ENCODE data around the gene SUMF2. TPM values are rescaled to one million over a fixed set of nuclear protein-coding genes. Genes with fewer than 3 reads are reported as not detected.

The SUMF2 gene
- total RNA-seq, 1 experiment from 2014 or later: 99.6 TPM

DNA sequence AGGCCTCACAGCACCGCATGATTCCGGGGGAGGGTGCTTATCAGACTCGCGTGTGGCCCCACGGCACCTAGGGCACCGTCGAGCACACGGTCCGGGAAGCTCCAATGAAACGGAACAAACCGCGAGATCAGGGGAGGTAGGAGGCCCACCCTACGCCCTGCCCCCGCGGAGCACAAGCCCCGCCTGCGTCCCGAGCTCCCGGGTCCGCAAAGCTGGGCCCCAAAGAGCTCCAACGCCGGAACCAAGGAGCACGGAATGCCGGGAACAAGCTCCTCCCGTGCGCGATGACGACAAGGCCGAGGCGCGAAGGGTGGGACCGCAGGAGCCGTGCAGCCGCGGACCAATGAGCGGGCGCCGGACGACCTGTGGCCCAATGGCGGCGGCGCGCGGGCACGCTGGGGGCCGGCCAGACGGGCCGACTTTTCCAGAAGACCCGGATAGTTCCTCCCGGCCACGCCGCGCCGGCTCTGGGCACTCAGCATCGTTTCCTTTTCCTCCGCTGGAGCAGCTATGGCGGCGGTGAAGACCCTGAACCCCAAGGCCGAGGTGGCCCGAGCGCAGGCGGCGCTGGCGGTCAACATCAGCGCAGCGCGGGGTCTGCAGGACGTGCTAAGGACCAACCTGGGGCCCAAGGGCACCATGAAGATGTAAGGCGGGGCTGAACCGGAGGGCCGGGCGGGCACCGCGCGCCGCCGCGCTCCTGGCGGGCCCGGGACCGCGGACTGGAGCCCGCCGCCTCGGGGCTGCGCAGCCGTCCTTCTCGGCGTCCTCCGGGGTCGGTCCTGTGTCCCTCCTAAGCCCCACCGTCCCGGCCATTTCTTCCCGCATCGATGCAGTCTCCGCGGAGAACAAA, 12.5 kb upstream of the SUMF2 start, which contains the start of the genes CCT6A and PSPH (continued):
- TF ChIP-seq CREM (CRISPR knock-in tag; IDR thresholded peaks at IDR 0.05): peak; percentile 68
- no peak for TF ChIP-seq IRF2 (CRISPR knock-in tag; IDR thresholded peaks at IDR 0.05; ENCODE audit: borderline replicate concordance, low read depth)
- TF ChIP-seq NR1H2 (CRISPR knock-in tag; IDR thresholded peaks at IDR 0.05): no peak
- peak; percentile 81; the same call in 1 of the 2 replicates for TF ChIP-seq FOXK1 (CRISPR knock-in tag; IDR thresholded peaks at IDR 0.05)
- TF ChIP-seq, protein P1, sequence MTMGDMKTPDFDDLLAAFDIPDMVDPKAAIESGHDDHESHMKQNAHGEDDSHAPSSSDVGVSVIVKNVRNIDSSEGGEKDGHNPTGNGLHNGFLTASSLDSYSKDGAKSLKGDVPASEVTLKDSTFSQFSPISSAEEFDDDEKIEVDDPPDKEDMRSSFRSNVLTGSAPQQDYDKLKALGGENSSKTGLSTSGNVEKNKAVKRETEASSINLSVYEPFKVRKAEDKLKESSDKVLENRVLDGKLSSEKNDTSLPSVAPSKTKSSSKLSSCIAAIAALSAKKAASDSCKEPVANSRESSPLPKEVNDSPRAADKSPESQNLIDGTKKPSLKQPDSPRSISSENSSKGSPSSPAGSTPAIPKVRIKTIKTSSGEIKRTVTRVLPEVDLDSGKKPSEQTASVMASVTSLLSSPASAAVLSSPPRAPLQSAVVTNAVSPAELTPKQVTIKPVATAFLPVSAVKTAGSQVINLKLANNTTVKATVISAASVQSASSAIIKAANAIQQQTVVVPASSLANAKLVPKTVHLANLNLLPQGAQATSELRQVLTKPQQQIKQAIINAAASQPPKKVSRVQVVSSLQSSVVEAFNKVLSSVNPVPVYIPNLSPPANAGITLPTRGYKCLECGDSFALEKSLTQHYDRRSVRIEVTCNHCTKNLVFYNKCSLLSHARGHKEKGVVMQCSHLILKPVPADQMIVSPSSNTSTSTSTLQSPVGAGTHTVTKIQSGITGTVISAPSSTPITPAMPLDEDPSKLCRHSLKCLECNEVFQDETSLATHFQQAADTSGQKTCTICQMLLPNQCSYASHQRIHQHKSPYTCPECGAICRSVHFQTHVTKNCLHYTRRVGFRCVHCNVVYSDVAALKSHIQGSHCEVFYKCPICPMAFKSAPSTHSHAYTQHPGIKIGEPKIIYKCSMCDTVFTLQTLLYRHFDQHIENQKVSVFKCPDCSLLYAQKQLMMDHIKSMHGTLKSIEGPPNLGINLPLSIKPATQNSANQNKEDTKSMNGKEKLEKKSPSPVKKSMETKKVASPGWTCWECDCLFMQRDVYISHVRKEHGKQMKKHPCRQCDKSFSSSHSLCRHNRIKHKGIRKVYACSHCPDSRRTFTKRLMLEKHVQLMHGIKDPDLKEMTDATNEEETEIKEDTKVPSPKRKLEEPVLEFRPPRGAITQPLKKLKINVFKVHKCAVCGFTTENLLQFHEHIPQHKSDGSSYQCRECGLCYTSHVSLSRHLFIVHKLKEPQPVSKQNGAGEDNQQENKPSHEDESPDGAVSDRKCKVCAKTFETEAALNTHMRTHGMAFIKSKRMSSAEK (CRISPR knock-in tag; IDR thresholded peaks at IDR 0.05; ENCODE audit: borderline replicate concordance): no peak
- TF ChIP-seq, protein P2, sequence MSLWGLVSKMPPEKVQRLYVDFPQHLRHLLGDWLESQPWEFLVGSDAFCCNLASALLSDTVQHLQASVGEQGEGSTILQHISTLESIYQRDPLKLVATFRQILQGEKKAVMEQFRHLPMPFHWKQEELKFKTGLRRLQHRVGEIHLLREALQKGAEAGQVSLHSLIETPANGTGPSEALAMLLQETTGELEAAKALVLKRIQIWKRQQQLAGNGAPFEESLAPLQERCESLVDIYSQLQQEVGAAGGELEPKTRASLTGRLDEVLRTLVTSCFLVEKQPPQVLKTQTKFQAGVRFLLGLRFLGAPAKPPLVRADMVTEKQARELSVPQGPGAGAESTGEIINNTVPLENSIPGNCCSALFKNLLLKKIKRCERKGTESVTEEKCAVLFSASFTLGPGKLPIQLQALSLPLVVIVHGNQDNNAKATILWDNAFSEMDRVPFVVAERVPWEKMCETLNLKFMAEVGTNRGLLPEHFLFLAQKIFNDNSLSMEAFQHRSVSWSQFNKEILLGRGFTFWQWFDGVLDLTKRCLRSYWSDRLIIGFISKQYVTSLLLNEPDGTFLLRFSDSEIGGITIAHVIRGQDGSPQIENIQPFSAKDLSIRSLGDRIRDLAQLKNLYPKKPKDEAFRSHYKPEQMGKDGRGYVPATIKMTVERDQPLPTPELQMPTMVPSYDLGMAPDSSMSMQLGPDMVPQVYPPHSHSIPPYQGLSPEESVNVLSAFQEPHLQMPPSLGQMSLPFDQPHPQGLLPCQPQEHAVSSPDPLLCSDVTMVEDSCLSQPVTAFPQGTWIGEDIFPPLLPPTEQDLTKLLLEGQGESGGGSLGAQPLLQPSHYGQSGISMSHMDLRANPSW (CRISPR knock-in tag; conservative IDR thresholded peaks at IDR 0.05; ENCODE audit: low read depth): no peak
- TF ChIP-seq, protein P3, sequence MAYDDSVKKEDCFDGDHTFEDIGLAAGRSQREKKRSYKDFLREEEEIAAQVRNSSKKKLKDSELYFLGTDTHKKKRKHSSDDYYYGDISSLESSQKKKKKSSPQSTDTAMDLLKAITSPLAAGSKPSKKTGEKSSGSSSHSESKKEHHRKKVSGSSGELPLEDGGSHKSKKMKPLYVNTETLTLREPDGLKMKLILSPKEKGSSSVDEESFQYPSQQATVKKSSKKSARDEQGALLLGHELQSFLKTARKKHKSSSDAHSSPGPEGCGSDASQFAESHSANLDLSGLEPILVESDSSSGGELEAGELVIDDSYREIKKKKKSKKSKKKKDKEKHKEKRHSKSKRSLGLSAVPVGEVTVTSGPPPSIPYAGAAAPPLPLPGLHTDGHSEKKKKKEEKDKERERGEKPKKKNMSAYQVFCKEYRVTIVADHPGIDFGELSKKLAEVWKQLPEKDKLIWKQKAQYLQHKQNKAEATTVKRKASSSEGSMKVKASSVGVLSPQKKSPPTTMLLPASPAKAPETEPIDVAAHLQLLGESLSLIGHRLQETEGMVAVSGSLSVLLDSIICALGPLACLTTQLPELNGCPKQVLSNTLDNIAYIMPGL (CRISPR knock-in tag; IDR thresholded peaks at IDR 0.05): peak; percentile 84
- TF ChIP-seq, protein P4, sequence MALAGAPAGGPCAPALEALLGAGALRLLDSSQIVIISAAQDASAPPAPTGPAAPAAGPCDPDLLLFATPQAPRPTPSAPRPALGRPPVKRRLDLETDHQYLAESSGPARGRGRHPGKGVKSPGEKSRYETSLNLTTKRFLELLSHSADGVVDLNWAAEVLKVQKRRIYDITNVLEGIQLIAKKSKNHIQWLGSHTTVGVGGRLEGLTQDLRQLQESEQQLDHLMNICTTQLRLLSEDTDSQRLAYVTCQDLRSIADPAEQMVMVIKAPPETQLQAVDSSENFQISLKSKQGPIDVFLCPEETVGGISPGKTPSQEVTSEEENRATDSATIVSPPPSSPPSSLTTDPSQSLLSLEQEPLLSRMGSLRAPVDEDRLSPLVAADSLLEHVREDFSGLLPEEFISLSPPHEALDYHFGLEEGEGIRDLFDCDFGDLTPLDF (CRISPR knock-in tag; IDR thresholded peaks at IDR 0.05): no peak
- no peak for TF ChIP-seq ZNF263 (CRISPR knock-in tag; IDR thresholded peaks at IDR 0.05; ENCODE audit: low read depth)
- TF ChIP-seq TEAD4 (CRISPR knock-in tag; IDR thresholded peaks at IDR 0.05): no peak
- 0 out of 2 replicates have a peak, but pooled peaks have one; percentile 49 for TF ChIP-seq TP53 (CRISPR knock-in tag; IDR thresholded peaks at IDR 0.05)
- TF ChIP-seq, protein P5, sequence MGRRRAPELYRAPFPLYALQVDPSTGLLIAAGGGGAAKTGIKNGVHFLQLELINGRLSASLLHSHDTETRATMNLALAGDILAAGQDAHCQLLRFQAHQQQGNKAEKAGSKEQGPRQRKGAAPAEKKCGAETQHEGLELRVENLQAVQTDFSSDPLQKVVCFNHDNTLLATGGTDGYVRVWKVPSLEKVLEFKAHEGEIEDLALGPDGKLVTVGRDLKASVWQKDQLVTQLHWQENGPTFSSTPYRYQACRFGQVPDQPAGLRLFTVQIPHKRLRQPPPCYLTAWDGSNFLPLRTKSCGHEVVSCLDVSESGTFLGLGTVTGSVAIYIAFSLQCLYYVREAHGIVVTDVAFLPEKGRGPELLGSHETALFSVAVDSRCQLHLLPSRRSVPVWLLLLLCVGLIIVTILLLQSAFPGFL (CRISPR knock-in tag; IDR thresholded peaks at IDR 0.05; ENCODE audit: borderline replicate concordance): no peak
- TF ChIP-seq, protein P6, sequence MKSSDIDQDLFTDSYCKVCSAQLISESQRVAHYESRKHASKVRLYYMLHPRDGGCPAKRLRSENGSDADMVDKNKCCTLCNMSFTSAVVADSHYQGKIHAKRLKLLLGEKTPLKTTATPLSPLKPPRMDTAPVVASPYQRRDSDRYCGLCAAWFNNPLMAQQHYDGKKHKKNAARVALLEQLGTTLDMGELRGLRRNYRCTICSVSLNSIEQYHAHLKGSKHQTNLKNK (CRISPR knock-in tag; IDR thresholded peaks at IDR 0.05): no peak
- TF ChIP-seq, protein P7, sequence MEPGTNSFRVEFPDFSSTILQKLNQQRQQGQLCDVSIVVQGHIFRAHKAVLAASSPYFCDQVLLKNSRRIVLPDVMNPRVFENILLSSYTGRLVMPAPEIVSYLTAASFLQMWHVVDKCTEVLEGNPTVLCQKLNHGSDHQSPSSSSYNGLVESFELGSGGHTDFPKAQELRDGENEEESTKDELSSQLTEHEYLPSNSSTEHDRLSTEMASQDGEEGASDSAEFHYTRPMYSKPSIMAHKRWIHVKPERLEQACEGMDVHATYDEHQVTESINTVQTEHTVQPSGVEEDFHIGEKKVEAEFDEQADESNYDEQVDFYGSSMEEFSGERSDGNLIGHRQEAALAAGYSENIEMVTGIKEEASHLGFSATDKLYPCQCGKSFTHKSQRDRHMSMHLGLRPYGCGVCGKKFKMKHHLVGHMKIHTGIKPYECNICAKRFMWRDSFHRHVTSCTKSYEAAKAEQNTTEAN (CRISPR knock-in tag; IDR thresholded peaks at IDR 0.05): no peak
- TF ChIP-seq, protein P8, sequence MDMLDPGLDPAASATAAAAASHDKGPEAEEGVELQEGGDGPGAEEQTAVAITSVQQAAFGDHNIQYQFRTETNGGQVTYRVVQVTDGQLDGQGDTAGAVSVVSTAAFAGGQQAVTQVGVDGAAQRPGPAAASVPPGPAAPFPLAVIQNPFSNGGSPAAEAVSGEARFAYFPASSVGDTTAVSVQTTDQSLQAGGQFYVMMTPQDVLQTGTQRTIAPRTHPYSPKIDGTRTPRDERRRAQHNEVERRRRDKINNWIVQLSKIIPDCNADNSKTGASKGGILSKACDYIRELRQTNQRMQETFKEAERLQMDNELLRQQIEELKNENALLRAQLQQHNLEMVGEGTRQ (CRISPR knock-in tag; IDR thresholded peaks at IDR 0.05): peak; percentile 42
